Prostate gland (tissue), 2 donors: ENCODE measurements around the gene TRIP11. TPM values are rescaled to one million over a fixed set of nuclear protein-coding genes. Genes with fewer than 3 reads are reported as not detected.

Source experiments
- DNase-seq: peaks from one replicate; pipeline ENCODE4 v3.0.0-alpha.2; 2019; ENCODE audit warnings: low spot score
- H3K27ac ChIP-seq, 2 donors: fragments of 200-600 bp; sonication (generic); 2 replicates each; pipeline ENCODE4 v1.5.1; 2017 to 2019
- H3K27me3 ChIP-seq: fragments of 200-600 bp; sonication (generic); replicated peaks from 2 replicates; pipeline ENCODE4 v1.5.1; 2019; ENCODE audit not compliant: insufficient read depth
- H3K36me3 ChIP-seq, 2 donors: fragments of 200-600 bp; sonication (generic); 1 replicate in 1 of 2; 2 replicates in 1 of 2; pipeline versions ENCODE4 v1.5.1 to v1.8.1; 2017 to 2019
- H3K4me1 ChIP-seq: fragments of 200-600 bp; sonication (generic); replicated peaks from 2 replicates; pipeline ENCODE4 v1.5.1; 2019
- H3K4me3 ChIP-seq, 2 donors: fragments of 200-600 bp; sonication (generic); 2 replicates each; pipeline ENCODE4 v1.5.1; 2017 to 2019
- H3K9me3 ChIP-seq: fragments of 200-600 bp; sonication (generic); 2 replicates; pipeline ENCODE4 v1.5.1; 2017
- POLR2A ChIP-seq: fragments of 450-650 bp; IDR thresholded peaks from one replicate; pipeline ENCODE4 v1.6.1; 2016; ENCODE audit warnings: antibody characterized with exemption, mild to moderate bottlenecking
- POLR2AphosphoS5 ChIP-seq: sonication (generic); formaldehyde crosslinking; IDR thresholded peaks from one replicate; pipeline ENCODE4 v1.6.1; 2017; ENCODE audit warnings: antibody characterized with exemption
- WGBS: methylation state at CpG from one replicate; pipeline ENCODE4 v1.1.5; 2018; 5-methylcytosine and 5-hydroxymethylcytosine counted together
- intact Hi-C: fragments of 100-400 bp; cut with DNase I; formaldehyde crosslinking; loops from one replicate; pipeline ENCODE4 v1.14.2; 2022
- total RNA-seq, 2 donors: library from RNA; depleted of rRNA; stranded (reverse); fragments of >200 nt; gene quantifications; one replicate each; pipeline ENCODE4 v1.1.0, GENCODE V29; 2016
- TF ChIP-seq, protein P1 (sequence below), 4 experiments: fragments of 200-600 bp in 2 of 4; fragments of 450-650 bp in 2 of 4; sonication (generic) in 2 of 4; IDR thresholded peaks; 1 replicate in 3 of 4; 2 replicates in 1 of 4; pipeline ENCODE4 v1.5.1; 2016 to 2019; ENCODE audit warnings: antibody characterized with exemption in 4 of 4, mild to moderate bottlenecking in 2 of 4, moderate library complexity in 2 of 4

Gene TRIP11
- total RNA-seq, 2 donors from 2014 or later, result 27.1 to 42.4 TPM

DNA sequence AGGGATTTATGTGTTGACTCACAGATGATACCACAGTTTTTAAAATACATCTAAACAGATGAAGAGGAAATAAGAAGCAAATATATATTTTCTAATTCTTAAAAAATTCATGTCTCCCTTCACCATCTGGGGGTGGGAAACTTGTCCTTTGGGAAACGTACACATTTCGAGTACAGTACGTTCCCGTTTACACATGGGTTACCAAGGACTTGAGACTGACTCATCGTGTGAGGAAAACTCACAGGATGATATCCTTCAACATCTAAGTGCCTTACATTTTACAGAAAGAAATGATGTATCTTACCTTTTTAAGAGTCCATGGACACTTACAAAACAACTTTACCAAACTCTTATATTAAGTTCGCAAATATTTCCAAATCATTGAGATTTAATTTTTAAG, 76.4 kb downstream of the TRIP11 start:
- peak; percentile 15 for TF ChIP-seq POLR2AphosphoS5
- TF ChIP-seq, protein P1, sequence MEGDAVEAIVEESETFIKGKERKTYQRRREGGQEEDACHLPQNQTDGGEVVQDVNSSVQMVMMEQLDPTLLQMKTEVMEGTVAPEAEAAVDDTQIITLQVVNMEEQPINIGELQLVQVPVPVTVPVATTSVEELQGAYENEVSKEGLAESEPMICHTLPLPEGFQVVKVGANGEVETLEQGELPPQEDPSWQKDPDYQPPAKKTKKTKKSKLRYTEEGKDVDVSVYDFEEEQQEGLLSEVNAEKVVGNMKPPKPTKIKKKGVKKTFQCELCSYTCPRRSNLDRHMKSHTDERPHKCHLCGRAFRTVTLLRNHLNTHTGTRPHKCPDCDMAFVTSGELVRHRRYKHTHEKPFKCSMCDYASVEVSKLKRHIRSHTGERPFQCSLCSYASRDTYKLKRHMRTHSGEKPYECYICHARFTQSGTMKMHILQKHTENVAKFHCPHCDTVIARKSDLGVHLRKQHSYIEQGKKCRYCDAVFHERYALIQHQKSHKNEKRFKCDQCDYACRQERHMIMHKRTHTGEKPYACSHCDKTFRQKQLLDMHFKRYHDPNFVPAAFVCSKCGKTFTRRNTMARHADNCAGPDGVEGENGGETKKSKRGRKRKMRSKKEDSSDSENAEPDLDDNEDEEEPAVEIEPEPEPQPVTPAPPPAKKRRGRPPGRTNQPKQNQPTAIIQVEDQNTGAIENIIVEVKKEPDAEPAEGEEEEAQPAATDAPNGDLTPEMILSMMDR (IDR thresholded peaks at IDR 0.05), result no peak
- H3K4me1 ChIP-seq, result no peaks in the 10 kb centered on the region
- 62% methylated on average over 6 of the region's 6 CpGs for WGBS
- H3K36me3 ChIP-seq, result no peaks in the 10 kb centered on the region
- H3K9me3 ChIP-seq, result no peaks in the 10 kb centered on the region
- H3K27me3 ChIP-seq, result no peaks in the 10 kb centered on the region
- intact Hi-C loops, result no loop called here
- no peak overlapping the region for H3K27ac ChIP-seq
- no peak for DNase-seq
- H3K4me3 ChIP-seq, result no peak overlapping the region

DNA sequence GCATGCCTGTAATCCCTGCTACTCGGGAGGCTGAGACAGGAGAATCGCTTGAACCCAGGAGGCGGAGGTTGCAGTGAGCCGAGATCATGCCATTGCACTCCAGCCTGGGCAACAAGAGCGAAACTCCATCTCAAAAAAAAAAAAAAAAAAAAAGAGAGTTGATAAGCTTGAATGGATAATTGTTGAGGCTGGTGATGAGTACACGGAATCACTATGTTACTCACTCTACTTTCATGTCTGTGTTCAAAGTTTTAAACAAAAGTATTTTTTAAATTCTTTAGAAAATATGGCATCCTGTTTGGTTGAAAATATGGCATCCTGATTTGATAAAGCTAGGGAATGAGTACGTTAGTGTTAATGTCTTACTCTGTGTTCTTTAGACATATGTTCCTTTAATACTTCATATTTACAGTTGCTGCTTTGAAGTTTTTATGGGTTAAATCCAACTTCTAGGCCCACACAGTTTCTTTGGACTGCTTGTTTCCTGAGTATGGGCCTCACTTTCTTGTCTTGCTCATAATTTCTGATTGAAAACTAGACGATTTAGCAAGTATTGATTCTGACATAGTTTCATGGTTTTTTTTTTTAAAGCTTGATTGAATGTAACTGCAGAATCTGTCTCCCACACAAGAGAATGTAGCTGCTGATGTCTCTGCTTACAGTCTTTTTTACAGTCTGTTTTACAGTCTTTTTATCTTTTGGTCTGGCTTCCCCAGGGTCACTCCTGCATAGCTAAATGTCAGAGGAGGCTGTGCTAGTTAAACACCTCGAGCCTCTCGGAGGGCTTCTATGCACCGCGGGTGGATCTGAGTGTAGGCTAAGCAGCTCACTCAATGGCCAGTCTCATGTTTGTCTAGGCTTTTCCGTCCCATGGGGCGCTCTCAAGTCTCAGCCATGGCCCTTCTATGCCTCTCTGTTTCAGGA, 78.3 kb downstream of the TRIP11 start:
- no peak for DNase-seq
- TF ChIP-seq, protein P1 (IDR thresholded peaks at IDR 0.05), result no peak
- TF ChIP-seq POLR2AphosphoS5 (no peak), POLR2A (no peak)
- Histone ChIP-seq H3K9me3 (no peaks in the 10 kb centered on the region), H3K4me1 (no peaks in the 10 kb centered on the region), H3K27me3 (no peaks in the 10 kb centered on the region), H3K36me3 (no peaks in the 10 kb centered on the region), H3K4me3 (no peak overlapping the region), H3K27ac (no peak overlapping the region)
- intact Hi-C loops, result no loop called here
- 59% methylated on average over 14 of the region's 14 CpGs for WGBS

DNA sequence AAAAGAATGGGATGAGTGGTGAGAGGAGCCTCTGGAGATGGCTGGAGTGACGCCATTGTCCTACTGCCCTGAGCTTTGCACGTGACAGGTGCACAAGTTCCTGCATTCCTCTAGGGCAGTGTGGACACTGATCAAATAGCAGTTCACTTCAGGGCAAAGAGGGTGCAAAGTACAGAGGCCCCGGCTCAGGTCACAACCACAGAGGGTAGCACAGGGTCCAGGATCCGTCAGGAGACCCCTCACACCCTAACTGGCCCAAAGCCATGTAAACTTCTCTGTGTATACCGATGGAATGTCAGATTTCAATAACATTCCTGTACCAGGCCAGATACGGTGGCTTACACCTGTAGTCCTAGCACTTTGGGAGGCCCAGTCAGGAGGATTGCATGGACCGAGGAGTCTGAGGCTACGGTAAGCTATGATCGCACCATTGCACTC, 82.0 kb downstream of the TRIP11 start:
- no peaks in the 10 kb centered on the region for H3K9me3 ChIP-seq
- DNase-seq, result no peak
- 80% methylated on average over 9 of the region's 9 CpGs for WGBS
- no peak overlapping the region for H3K27ac ChIP-seq
- H3K36me3 ChIP-seq, result no peaks in the 10 kb centered on the region
- H3K4me3 ChIP-seq, result no peak overlapping the region
- H3K27me3 ChIP-seq, result no peaks in the 10 kb centered on the region
- H3K4me1 ChIP-seq, result no peaks in the 10 kb centered on the region
- TF ChIP-seq, protein P1 (IDR thresholded peaks at IDR 0.05), result no peak
- TF ChIP-seq POLR2AphosphoS5 (no peak), POLR2A (no peak)
- intact Hi-C loops, result no loop called here

DNA sequence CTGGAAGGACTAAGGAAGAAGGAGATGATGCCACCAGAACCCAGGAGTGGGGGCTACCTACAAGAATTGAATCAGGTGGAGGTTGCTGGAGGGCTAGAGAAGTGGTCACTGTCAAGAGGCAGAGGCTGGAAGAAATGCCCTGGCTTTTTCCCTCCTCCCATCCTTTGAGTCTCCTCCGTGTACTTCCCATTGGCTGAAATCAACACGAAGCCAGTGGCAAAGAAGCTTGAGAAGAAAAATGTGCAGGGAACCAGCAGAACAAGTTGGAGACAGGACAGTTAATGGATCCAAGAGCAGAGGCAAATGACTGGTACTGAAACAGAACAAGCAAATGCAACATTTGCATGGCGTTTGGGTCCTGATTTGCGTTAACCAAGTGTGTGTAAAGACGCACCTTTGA, 83.2 kb downstream of the TRIP11 start:
- no peak for TF ChIP-seq POLR2A
- no peak for TF ChIP-seq POLR2AphosphoS5
- TF ChIP-seq, protein P1 (IDR thresholded peaks at IDR 0.05), result no peak
- no peak for DNase-seq
- Histone ChIP-seq H3K4me1 (no peaks in the 10 kb centered on the region), H3K36me3 (no peaks in the 10 kb centered on the region), H3K4me3 (no peak overlapping the region), H3K9me3 (no peaks in the 10 kb centered on the region), H3K27ac (no peak overlapping the region), H3K27me3 (no peaks in the 10 kb centered on the region)
- intact Hi-C loops, result no loop called here
- WGBS, result 80% methylated on average over 5 of the region's 5 CpGs

DNA sequence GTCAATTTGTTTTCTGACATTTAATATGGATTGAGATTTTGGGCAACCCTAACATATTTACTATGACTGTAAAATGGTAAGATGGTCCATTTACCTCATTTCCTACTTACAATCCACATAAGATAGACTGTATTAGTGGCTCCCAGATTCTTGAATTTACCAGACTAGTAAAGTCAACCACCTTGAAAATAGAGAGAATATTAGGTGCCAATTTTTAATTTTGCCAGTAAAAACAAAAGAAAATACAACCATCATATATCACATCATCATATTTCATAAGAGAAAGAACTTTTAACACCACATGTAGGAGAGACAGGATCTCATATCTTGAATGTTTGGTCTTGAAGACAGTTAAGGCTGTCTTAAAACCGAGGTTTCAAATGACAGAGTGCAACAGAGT, 84.7 kb downstream of the TRIP11 start:
- WGBS, result 26% methylated on average over 1 of the region's 1 CpG

More for the DNA sequence above, 84.7 kb downstream of the TRIP11 start:
- Histone ChIP-seq H3K4me3 (no peak overlapping the region), H3K27ac (no peak overlapping the region), H3K27me3 (no peaks in the 10 kb centered on the region), H3K4me1 (no peaks in the 10 kb centered on the region), H3K36me3 (no peaks in the 10 kb centered on the region), H3K9me3 (no peaks in the 10 kb centered on the region)
- TF ChIP-seq, protein P1 (IDR thresholded peaks at IDR 0.05), result no peak
- TF ChIP-seq POLR2A (no peak), POLR2AphosphoS5 (no peak)
- no peak for DNase-seq
- intact Hi-C loops, result no loop called here
